ENCODE data around the gene GGCT.

- no peak for TF ChIP-seq CTCF (IDR thresholded peaks at IDR 0.05)
- no peak for TF ChIP-seq REST (IDR thresholded peaks at IDR 0.05; ENCODE audit: insufficient read depth in 1 of 2, low read depth in 2 of 2, low read length in 1 of 2)
- no peak for TF ChIP-seq POLR2AphosphoS5 (IDR thresholded peaks at IDR 0.05; ENCODE audit: low read depth, low read length)
- no peak for TF ChIP-seq TCF7L2 (IDR thresholded peaks at IDR 0.05; ENCODE audit: low read depth, low read length)
- no peak for TF ChIP-seq SIN3A (IDR thresholded peaks at IDR 0.05; ENCODE audit: borderline replicate concordance, insufficient read depth, low read depth, low read length)
Observed at GRCh38 chr7:30515761-30516160, 11.1 kb upstream of the GGCT start.

All from Panc1 (cell line).